GM12872 (cell line): ENCODE measurements around the gene INTS15.

Source experiments
- TF ChIP-seq, protein P1 (sequence below): IDR thresholded peaks from 3 replicates; pipeline ENCODE4 v1.5.1; 2011; ENCODE audit warnings: low read depth, mild to moderate bottlenecking, low read length, moderate library complexity; ENCODE audit not compliant: insufficient read depth

Gene INTS15

DNA sequence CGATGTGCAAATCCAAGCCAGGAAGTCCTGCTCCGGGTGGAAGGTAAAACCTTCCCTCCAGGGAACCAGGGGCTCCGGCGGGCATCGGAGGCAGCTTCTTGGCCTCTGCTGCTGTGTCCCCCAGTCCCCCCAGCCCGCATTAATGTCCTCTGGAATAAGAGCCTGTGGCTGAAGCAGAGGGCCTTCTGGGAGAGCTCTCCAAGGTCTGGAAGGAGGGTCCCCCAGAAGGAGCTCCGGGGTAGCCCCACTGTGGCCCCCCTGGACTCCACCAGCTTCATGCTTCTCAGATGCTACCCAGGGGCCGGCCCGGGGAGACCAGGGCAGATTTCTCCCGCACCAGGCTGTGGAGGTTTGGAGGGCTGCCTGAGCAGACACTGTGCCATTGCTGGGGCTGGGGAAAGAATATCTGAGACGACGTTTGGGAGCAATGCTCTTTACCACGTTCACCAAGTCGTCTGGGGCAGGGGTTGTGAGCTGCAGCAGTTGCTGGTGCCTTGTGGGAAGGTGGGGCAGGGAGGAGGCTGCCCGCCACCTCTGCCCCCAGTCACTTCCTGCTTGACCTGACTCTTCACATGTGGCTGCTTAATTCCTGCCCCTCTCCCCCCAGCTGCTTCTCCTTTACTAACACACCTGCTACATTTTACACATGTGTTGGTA, 33.9 kb downstream of the INTS15 start:
- TF ChIP-seq, protein P1, sequence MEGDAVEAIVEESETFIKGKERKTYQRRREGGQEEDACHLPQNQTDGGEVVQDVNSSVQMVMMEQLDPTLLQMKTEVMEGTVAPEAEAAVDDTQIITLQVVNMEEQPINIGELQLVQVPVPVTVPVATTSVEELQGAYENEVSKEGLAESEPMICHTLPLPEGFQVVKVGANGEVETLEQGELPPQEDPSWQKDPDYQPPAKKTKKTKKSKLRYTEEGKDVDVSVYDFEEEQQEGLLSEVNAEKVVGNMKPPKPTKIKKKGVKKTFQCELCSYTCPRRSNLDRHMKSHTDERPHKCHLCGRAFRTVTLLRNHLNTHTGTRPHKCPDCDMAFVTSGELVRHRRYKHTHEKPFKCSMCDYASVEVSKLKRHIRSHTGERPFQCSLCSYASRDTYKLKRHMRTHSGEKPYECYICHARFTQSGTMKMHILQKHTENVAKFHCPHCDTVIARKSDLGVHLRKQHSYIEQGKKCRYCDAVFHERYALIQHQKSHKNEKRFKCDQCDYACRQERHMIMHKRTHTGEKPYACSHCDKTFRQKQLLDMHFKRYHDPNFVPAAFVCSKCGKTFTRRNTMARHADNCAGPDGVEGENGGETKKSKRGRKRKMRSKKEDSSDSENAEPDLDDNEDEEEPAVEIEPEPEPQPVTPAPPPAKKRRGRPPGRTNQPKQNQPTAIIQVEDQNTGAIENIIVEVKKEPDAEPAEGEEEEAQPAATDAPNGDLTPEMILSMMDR = no peak

DNA sequence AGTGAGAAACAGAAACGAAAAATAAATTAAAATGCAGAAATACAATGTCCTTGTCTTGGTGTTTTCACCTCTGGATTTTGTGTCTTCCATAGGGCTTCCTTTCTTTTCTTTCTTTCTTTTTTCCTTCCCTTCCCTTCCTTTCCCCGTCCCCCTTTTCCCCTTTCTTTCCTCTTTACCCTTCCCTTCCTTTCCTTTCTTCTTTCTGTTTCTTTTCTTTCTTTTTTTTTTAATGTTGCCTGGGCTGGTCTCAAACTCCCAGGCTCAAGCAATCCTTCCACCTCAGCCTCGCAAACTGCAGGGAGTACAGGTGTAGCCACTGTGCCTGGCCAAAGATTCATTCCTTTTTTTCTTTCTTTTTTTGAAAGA, 34.4 kb downstream of the INTS15 start:
- TF ChIP-seq, protein P1 = no peak

DNA sequence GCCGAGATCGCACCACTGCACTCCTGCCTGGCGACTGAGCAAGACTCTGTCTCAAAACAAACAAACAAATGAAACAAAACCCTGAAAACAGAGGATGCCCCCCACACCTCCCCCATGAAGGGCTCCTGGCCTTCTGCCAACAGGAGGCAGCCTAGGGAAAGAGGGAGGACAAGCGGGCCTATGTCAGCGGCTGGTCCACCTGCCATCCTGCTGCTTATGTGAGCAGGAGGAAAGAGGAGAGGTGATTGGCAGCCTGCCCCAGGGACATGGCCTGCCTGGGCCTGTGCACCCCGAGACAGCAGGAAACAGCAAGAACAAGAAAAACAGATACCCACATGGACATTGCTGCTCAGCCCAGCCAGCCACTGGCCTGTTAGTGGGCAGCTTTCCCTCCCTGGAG, 38.2 kb downstream of the INTS15 start:
- TF ChIP-seq, protein P1 = no peak

DNA sequence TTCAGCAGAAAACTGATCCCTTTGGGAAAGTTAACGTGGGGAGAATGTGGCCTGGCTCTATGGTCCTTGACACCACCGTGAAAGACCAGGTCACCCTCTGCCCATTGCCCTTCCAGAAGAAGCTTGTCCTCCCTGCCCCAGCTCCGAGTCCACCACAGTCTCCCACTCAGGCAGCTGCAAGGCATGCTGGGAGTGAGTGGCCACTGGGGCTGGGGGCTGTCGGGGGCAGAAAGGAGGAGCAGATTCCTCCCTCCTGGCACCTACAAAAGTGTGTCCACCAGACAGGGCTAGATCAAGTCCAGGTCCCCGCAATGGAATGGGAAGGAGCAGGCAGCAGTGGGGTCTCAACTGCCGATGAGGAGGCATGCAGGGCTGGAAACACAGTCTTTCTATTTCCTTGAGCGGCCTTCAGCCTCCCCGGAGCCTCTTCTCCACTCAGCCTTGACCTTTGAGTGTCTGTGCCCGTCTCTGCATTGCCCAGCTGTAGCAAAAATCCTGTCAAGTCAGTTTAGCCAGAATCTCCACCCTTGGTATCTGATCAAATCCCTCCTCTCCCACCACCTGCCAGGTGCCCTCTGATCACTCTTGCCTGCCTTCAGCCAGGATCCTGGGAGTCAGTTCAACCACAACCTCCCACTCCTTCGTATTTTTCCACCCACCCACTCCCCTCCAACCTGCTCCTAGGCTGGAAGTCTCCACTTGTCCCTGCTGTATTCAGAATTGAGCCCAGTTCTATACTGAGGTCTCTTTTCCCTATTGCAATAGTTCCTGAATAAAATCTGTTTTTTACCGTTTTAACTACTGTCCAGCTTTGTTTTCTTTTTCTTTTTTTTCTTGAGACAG, 40.4 kb downstream of the INTS15 start:
- TF ChIP-seq, protein P1 = no peak

DNA sequence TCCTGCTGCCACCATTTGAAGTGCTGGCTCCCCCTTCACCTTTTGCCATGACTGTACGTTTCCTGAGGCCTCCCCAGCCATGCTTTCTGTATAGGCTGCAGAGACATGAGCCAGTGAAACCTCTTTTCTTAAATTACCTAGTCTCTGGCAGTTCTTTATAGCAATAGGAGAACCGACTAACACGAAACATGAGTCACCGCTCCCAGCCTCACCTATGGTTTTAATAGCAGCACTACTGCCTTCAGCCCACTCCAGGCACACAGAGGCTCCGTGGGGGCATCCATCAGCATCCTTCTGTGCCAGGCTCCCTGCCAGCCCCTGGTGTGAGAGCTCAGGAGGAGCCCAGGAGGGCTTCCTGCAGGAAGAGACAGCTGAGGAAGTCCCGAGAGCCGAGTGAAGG, 41.8 kb downstream of the INTS15 start:
- TF ChIP-seq, protein P1 = no peak

DNA sequence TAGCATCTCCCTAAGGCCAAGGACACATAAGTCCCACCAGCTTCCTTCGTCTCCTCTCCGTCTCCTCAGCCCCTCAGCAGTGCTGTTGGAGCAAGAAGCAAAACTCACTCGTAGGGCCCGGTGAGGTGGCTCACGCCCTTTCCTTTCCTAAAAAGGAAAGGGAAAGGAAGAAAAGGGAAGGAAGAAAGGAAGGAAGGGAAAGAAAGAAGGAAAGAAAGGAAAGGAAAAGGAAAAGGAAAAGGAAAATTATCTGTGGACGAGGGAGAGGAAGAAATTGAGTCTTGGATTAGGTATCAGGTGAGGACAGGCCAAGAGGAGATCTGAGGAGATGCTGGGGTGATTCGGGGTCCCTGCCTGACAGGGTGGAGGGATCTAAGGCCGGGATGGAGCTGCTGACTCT, 44.2 kb downstream of the INTS15 start:
- TF ChIP-seq, protein P1 = no peak

DNA sequence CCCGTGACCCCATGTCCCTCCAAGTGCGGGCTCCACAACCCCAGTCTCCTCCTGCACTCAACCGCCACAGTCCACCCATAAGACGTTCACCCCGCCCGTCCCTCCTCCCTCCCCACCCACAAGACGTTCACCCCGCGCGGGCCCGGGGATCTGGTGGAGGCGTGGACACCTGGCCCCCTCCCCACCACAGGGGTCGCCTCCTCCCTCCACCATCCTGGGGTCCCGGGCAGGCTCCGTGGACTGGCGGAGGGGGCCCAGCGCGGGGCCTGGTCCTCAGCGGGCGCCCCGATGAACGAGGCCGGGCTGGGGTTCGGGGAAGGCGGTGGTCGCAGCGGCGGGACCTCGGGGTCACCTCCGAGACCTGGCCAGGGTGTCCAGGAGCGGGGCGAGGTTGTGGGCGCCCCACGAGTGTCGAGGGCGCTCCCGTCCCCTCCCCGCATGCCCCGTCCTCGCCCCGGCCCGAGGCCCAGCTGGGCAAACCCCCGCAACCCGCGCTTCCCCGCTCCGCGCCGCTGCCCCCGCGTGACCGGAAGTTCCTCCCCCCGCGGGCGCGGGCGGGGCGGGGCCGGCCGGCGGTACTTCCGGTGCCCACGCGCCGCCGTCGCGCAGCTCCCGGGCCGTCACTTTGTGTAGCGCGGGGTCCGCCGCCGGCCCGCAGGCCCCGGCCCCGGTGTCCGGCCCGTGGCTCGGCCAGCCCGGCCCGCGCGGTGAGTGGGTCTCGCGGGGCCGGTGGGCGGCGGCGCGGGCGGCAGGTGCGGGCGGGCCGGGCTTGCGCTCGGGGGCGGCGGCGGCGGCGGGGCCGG, 47.1 kb downstream of the INTS15 start, which contains the start of gene ZNF316:
TSS of gene ZNF316 (plus strand) at position 578 of the 803 bp plus-strand sequence. CDS start 5,092 bp downstream, outside the sequence.
- TF ChIP-seq, protein P1 = no peak
